ENCODE data around the gene HDAC11.

- TF ChIP-seq CTCF (IDR thresholded peaks at IDR 0.05 in 4 of 5, conservative IDR thresholded peaks at IDR 0.05 in 1 of 5) = no peak
- TF ChIP-seq POLR2A (IDR thresholded peaks at IDR 0.05) = no peak
Observed at GRCh38 chr3:13521309-13521708, 41.2 kb downstream of the HDAC11 start.

Measured in gastrocnemius medialis (tissue), 4 donors.